Motor neuron (in vitro differentiated cells): Measurements from ENCODE around the gene SIGMAR1. TPM values are rescaled to one million over a fixed set of nuclear protein-coding genes. Genes with fewer than 3 reads are reported as not detected.

Experiments used
- ATAC-seq, 8 experiments: fragments of 200-7000 bp; cut with Tn5 transposase; replicated peaks in 6 of 8; 2 replicates each; pipeline ENCODE4 v1.8.0; 2021; ENCODE audit warnings: mild to moderate bottlenecking in 8 of 8, moderate library complexity in 8 of 8
- H3K27ac ChIP-seq, 2 donors: fragments of 250-450 bp; sonication (Bioruptor Pico); 2 replicates each; pipeline ENCODE4 v1.9.0; 2021; ENCODE audit warnings: antibody characterized with exemption in 2 of 2, mild to moderate bottlenecking in 2 of 2, moderate library complexity in 1 of 2
- H3K4me1 ChIP-seq, 2 donors: fragments of 250-450 bp; sonication (Bioruptor Pico); replicated peaks in 1 of 2; 2 replicates each; pipeline ENCODE4 v1.6.1; 2021; ENCODE audit warnings: antibody characterized with exemption in 2 of 2, mild to moderate bottlenecking in 2 of 2, moderate library complexity in 1 of 2
- H3K4me3 ChIP-seq, 5 donors: fragments of 250-450 bp; sonication (Bioruptor Pico); 2 replicates each; pipeline ENCODE4 v1.9.0; 2021; ENCODE audit warnings: antibody characterized with exemption in 5 of 5, mild to moderate bottlenecking in 5 of 5, moderate library complexity in 4 of 5
- WGBS, 10 experiments: fragments of 450-650 bp; shearing (Covaris generic); methylation state at CpG; one replicate each; pipeline ENCODE4 v1.0.0; 2022; 5-methylcytosine and 5-hydroxymethylcytosine counted together
- in situ Hi-C, 9 experiments: fragments of 400-800 bp; cut with MboI; loops; one replicate each; pipeline ENCODE4 v1.15.0; 2021; ENCODE audit warnings: low sequenced_read_pairs in 9 of 9, low pct_unique_long_range_greater_than_20kb in 2 of 9; ENCODE audit not compliant: unreplicated experiment in 9 of 9
- total RNA-seq, 8 experiments: library from RNA; unstranded; fragments of 300-600 nt; gene quantifications; 2 replicates each; pipeline versions ENCODE4 v1.2.3 to v1.2.4, GENCODE V29; 2022

SIGMAR1 gene
- total RNA-seq, result 100 to 1,000 TPM in 1 of 8 experiments, 10 to 100 TPM in 7; 22.7 to 123 (median 41.2) TPM

GRCh38 chr9:34637356-34638137 is at the start of gene SIGMAR1:
TSS of gene SIGMAR1 (minus strand) at chr9:34637787. CDS start at chr9:34637697, 90 bp downstream.
- Histone ChIP-seq H3K4me1 (peaks cover 10 to 14% of the 10 kb centered on the region in 2 donors), H3K27ac (peak within 1 kb of the TSS; percentile 17 to 31), H3K4me3 (peak within 1 kb of the TSS; percentile 43 to 81 (median 50))
- WGBS, 10 experiments, result 0 to 1% (median 0%) methylated on average over 1 to 14 of the region's 74 CpGs; no CpG with 5 or more reads in 6 of the 10 experiments
- in situ Hi-C loops, result no loop called here
- ATAC-seq, result peak; percentile 89 to 94 (median 91)

- 50 to 83% methylated on average over 1 of the region's 1 CpG; no CpG with 5 or more reads in 8 of the 10 experiments for WGBS, 10 experiments
- no peak overlapping the region for H3K4me3 ChIP-seq
- peak in 1 of 8 experiments; percentile 29 for ATAC-seq
- in situ Hi-C loops, result no loop called here
- no peak overlapping the region for H3K27ac ChIP-seq
- H3K4me1 ChIP-seq, result no peaks in the 10 kb centered on the region
Measured at GRCh38 chr9:34686732-34687131, 49.1 kb upstream of the SIGMAR1 start.

- ATAC-seq, result no peak
- in situ Hi-C loops, result no loop called here
- 8 to 100% (median 88%) methylated on average over 1 to 4 of the region's 5 CpGs; no CpG with 5 or more reads in 2 of the 10 experiments for WGBS, 10 experiments
- Histone ChIP-seq H3K4me1 (no peaks in the 10 kb centered on the region), H3K4me3 (no peak overlapping the region), H3K27ac (no peak overlapping the region)
Measured at GRCh38 chr9:34686231-34686630, 48.6 kb upstream of the SIGMAR1 start.

- H3K4me1 ChIP-seq, result no peaks in the 10 kb centered on the region
- H3K4me3 ChIP-seq, result no peak overlapping the region
- H3K27ac ChIP-seq, result no peak overlapping the region
- in situ Hi-C loops, result no loop called here
- 6 to 100% (median 58%) methylated on average over 1 to 3 of the region's 4 CpGs; no CpG with 5 or more reads in 2 of the 10 experiments for WGBS, 10 experiments
- ATAC-seq, result no peak
Measured at GRCh38 chr9:34685591-34685990, 48.0 kb upstream of the SIGMAR1 start.

GRCh38 chr9:34684816-34685215 is 47.2 kb upstream of the SIGMAR1 start:
- in situ Hi-C loops, result no loop called here
- 65 to 100% methylated on average over 2 of the region's 4 CpGs; no CpG with 5 or more reads in 8 of the 10 experiments for WGBS, 10 experiments
- no peak for ATAC-seq
- no peak overlapping the region for H3K4me3 ChIP-seq
- no peaks in the 10 kb centered on the region for H3K4me1 ChIP-seq
- no peak overlapping the region for H3K27ac ChIP-seq

GRCh38 chr9:34684145-34684544 is 46.6 kb upstream of the SIGMAR1 start:
- Histone ChIP-seq H3K4me1 (no peaks in the 10 kb centered on the region), H3K4me3 (no peak overlapping the region), H3K27ac (no peak overlapping the region)
- 40 to 100% (median 100%) methylated on average over 1 to 4 of the region's 4 CpGs; no CpG with 5 or more reads in 3 of the 10 experiments for WGBS, 10 experiments
- ATAC-seq, result no peak
- in situ Hi-C loops, result no loop called here

GRCh38 chr9:34675869-34676268 is 38.3 kb upstream of the SIGMAR1 start:
- H3K27ac ChIP-seq, result no peak overlapping the region
- H3K4me1 ChIP-seq, result no peaks in the 10 kb centered on the region
- peak in 2 of 8 experiments; percentile 20 to 71 for ATAC-seq
- no peak overlapping the region for H3K4me3 ChIP-seq
- 100% methylated on average over 1 of the region's 2 CpGs; no CpG with 5 or more reads in 9 of the 10 experiments for WGBS, 10 experiments
- in situ Hi-C loops, result no loop called here

GRCh38 chr9:34675048-34675714 is 37.6 kb upstream of the SIGMAR1 start:
- no peak overlapping the region for H3K4me3 ChIP-seq
- WGBS, 10 experiments, result 14 to 100% (median 90%) methylated on average over 2 of the region's 10 CpGs; no CpG with 5 or more reads in 5 of the 10 experiments
- in situ Hi-C loops, result no loop called here
- no peaks in the 10 kb centered on the region for H3K4me1 ChIP-seq
- no peak overlapping the region for H3K27ac ChIP-seq
- ATAC-seq, result peak in 7 of 8 experiments; percentile 36 to 99 (median 54)

GRCh38 chr9:34674440-34674839 is 36.9 kb upstream of the SIGMAR1 start:
- no peak overlapping the region for H3K27ac ChIP-seq
- WGBS, 10 experiments, result 70 to 100% (median 76%) methylated on average over 1 to 3 of the region's 3 CpGs; no CpG with 5 or more reads in 4 of the 10 experiments
- H3K4me1 ChIP-seq, result no peaks in the 10 kb centered on the region
- no peak for ATAC-seq
- H3K4me3 ChIP-seq, result no peak overlapping the region
- in situ Hi-C loops, result no loop called here

- H3K4me1 ChIP-seq, result peaks cover 6% of the 10 kb centered on the region in 2 donors
- no peak for ATAC-seq
- no peak overlapping the region for H3K4me3 ChIP-seq
- WGBS, 10 experiments, result 86 to 100% (median 100%) methylated on average over 1 of the region's 1 CpG; no CpG with 5 or more reads in 5 of the 10 experiments
- H3K27ac ChIP-seq, result no peak overlapping the region
- in situ Hi-C loops, result no loop called here
Measured at GRCh38 chr9:34671307-34671706, 33.7 kb upstream of the SIGMAR1 start.

GRCh38 chr9:34669809-34670562 is 32.4 kb upstream of the SIGMAR1 start:
- in situ Hi-C loops, result no loop called here
- 43 to 100% (median 83%) methylated on average over 1 to 4 of the region's 5 CpGs; no CpG with 5 or more reads in 1 of the 10 experiments for WGBS, 10 experiments
- no peak overlapping the region for H3K4me3 ChIP-seq
- H3K27ac ChIP-seq, result no peak overlapping the region
- H3K4me1 ChIP-seq, result peaks cover 6% of the 10 kb centered on the region in 2 donors
- ATAC-seq, result no peak

- in situ Hi-C loops, result no loop called here
- peak overlapping the region; percentile 87 to 91 for H3K27ac ChIP-seq
- H3K4me3 ChIP-seq, result peak overlapping the region; percentile 49 to 94 (median 75)
- ATAC-seq, result peak; percentile 81 to 86 (median 83)
- H3K4me1 ChIP-seq, result peaks cover 6 to 9% of the 10 kb centered on the region in 2 donors
- WGBS, 10 experiments, result 0% methylated on average over 1 to 8 of the region's 55 CpGs; no CpG with 5 or more reads in 7 of the 10 experiments
Measured at GRCh38 chr9:34665381-34666250, 28.0 kb upstream of the SIGMAR1 start.
